Measurements from ENCODE around the gene CPEB4. TPM values are rescaled to one million over a fixed set of nuclear protein-coding genes. Genes with fewer than 3 reads are reported as not detected.

CPEB4 gene
- total RNA-seq, 1 donor from 2014 or later, result 11.3 TPM

- Mint-ChIP-seq H3K4me3 (no peak overlapping the region), H3K4me1 (peaks cover 5% of the 10 kb centered on the region), H3K36me3 (ENCODE audit: low read depth) (no peaks in the 10 kb centered on the region), H3K9me3 (no peaks in the 10 kb centered on the region), H3K27me3 (ENCODE audit: low read depth) (no peaks in the 10 kb centered on the region), H3K27ac (ENCODE audit: unreplicated experiment) (no peak overlapping the region)
- TF ChIP-seq CTCF (conservative IDR thresholded peaks at IDR 0.05), result no peak
- DNase-seq (ENCODE audit: low read depth, low spot score), result no peak
Observed at GRCh38 chr5:173907686-173908371, 19.7 kb downstream of the CPEB4 start.

- no peak for TF ChIP-seq CTCF (conservative IDR thresholded peaks at IDR 0.05)
- DNase-seq (ENCODE audit: low read depth, low spot score), result no peak
- H3K4me1 Mint-ChIP-seq, result peaks cover 5% of the 10 kb centered on the region
- H3K9me3 Mint-ChIP-seq, result no peaks in the 10 kb centered on the region
- no peak overlapping the region for H3K4me3 Mint-ChIP-seq
- no peak overlapping the region for H3K27ac Mint-ChIP-seq (ENCODE audit: unreplicated experiment)
- no peaks in the 10 kb centered on the region for H3K27me3 Mint-ChIP-seq (ENCODE audit: low read depth)
- no peaks in the 10 kb centered on the region for H3K36me3 Mint-ChIP-seq (ENCODE audit: low read depth)
Observed at GRCh38 chr5:173909199-173909598, 21.1 kb downstream of the CPEB4 start.

GRCh38 chr5:173910215-173910614, 22.1 kb downstream of the CPEB4 start:
- no peak for DNase-seq (ENCODE audit: low read depth, low spot score)
- no peak overlapping the region for H3K27ac Mint-ChIP-seq (ENCODE audit: unreplicated experiment)
- H3K4me3 Mint-ChIP-seq, result no peak overlapping the region
- no peaks in the 10 kb centered on the region for H3K36me3 Mint-ChIP-seq (ENCODE audit: low read depth)
- H3K4me1 Mint-ChIP-seq, result peaks cover 5% of the 10 kb centered on the region
- no peaks in the 10 kb centered on the region for H3K9me3 Mint-ChIP-seq
- no peaks in the 10 kb centered on the region for H3K27me3 Mint-ChIP-seq (ENCODE audit: low read depth)
- TF ChIP-seq CTCF (conservative IDR thresholded peaks at IDR 0.05), result no peak

GRCh38 chr5:173911623-173912022, 23.5 kb downstream of the CPEB4 start:
- H3K27ac Mint-ChIP-seq (ENCODE audit: unreplicated experiment), result no peak overlapping the region
- no peak for TF ChIP-seq CTCF (conservative IDR thresholded peaks at IDR 0.05)

GRCh38 chr5:173913686-173914321, 25.7 kb downstream of the CPEB4 start:
- TF ChIP-seq CTCF (conservative IDR thresholded peaks at IDR 0.05), result no peak
- H3K27ac Mint-ChIP-seq (ENCODE audit: unreplicated experiment), result no peak overlapping the region
- no peaks in the 10 kb centered on the region for H3K27me3 Mint-ChIP-seq (ENCODE audit: low read depth)
- DNase-seq (ENCODE audit: low read depth, low spot score), result no peak
- H3K36me3 Mint-ChIP-seq (ENCODE audit: low read depth), result no peaks in the 10 kb centered on the region
- H3K9me3 Mint-ChIP-seq, result no peaks in the 10 kb centered on the region
- H3K4me1 Mint-ChIP-seq, result peaks cover 5% of the 10 kb centered on the region
- no peak overlapping the region for H3K4me3 Mint-ChIP-seq

More at GRCh38 chr5:173911623-173912022, 23.5 kb downstream of the CPEB4 start:
- Mint-ChIP-seq H3K4me1 (peaks cover 5% of the 10 kb centered on the region), H3K9me3 (no peaks in the 10 kb centered on the region), H3K4me3 (no peak overlapping the region), H3K27me3 (ENCODE audit: low read depth) (no peaks in the 10 kb centered on the region), H3K36me3 (ENCODE audit: low read depth) (no peaks in the 10 kb centered on the region)
- DNase-seq (ENCODE audit: low read depth, low spot score), result no peak
